OCI-LY1 (cell line): Measurements from ENCODE around the gene NLN.

Source experiments
- H2AFZ ChIP-seq: fragments of 200-600 bp; sonication (generic), shearing (Covaris generic); 2 replicates; pipeline ENCODE4 v1.6.0; 2014; ENCODE audit warnings: antibody characterized with exemption, mild to moderate bottlenecking, low read length
- H3F3A ChIP-seq: fragments of 200-600 bp; sonication (generic), shearing (Covaris generic); 2 replicates; pipeline ENCODE4 v1.6.0; 2014; ENCODE audit warnings: mild to moderate bottlenecking, antibody characterized with exemption, low read length, moderate library complexity; ENCODE audit not compliant: insufficient read depth
- H3K27ac ChIP-seq: fragments of 200-600 bp; sonication (generic); 2 replicates; pipeline ENCODE4 v1.5.1; 2014; ENCODE audit warnings: low read length, mixed run types, mild to moderate bottlenecking, low read depth; ENCODE audit not compliant: poor library complexity, severe bottlenecking
- H3K27me3 ChIP-seq: fragments of 200-600 bp; sonication (generic); 2 replicates; pipeline ENCODE4 v1.6.0; 2014; ENCODE audit warnings: antibody characterized with exemption, mild to moderate bottlenecking, low read length, moderate library complexity; ENCODE audit not compliant: insufficient read depth
- H3K36me3 ChIP-seq: fragments of 200-600 bp; sonication (generic); 2 replicates; pipeline ENCODE4 v1.6.1; 2014; ENCODE audit warnings: mild to moderate bottlenecking, antibody characterized with exemption, low read length, moderate library complexity, mixed read lengths; ENCODE audit not compliant: insufficient read depth
- H3K4me1 ChIP-seq: fragments of 200-600 bp; sonication (generic); 2 replicates; pipeline ENCODE4 v1.5.1; 2014; ENCODE audit warnings: mild to moderate bottlenecking, low read length, moderate library complexity; ENCODE audit not compliant: insufficient read depth, severe bottlenecking
- H3K4me2 ChIP-seq: fragments of 200-600 bp; sonication (generic), shearing (Covaris generic); 2 replicates; pipeline ENCODE4 v1.6.1; 2014; ENCODE audit warnings: low read length
- H3K4me3 ChIP-seq: fragments of 200-600 bp; sonication (generic); 2 replicates; pipeline ENCODE4 v1.5.1; 2014; ENCODE audit warnings: low read length, low read depth, mild to moderate bottlenecking, mixed read lengths; ENCODE audit not compliant: poor library complexity, severe bottlenecking
- H3K79me2 ChIP-seq: fragments of 200-600 bp; shearing (Covaris generic); 2 replicates; pipeline ENCODE4 v1.6.1; 2016; ENCODE audit warnings: mixed run types, low read length, mixed read lengths; ENCODE audit not compliant: insufficient read depth
- H3K9ac ChIP-seq: fragments of 200-600 bp; sonication (generic), shearing (Covaris generic); 2 replicates; pipeline ENCODE4 v1.6.1; 2014; ENCODE audit warnings: mild to moderate bottlenecking, low read length, mixed read lengths
- H3K9me2 ChIP-seq: fragments of 200-600 bp; sonication (generic), shearing (Covaris generic); 2 replicates; pipeline ENCODE4 v1.6.1; 2014; ENCODE audit warnings: low read depth, mild to moderate bottlenecking, low read length, mixed read lengths
- H3K9me3 ChIP-seq: fragments of 200-600 bp; shearing (Covaris generic); 2 replicates; pipeline ENCODE4 v1.6.1; 2014; ENCODE audit warnings: low read length, mixed read lengths
- H4K20me1 ChIP-seq: fragments of 200-600 bp; sonication (generic), shearing (Covaris generic); 2 replicates; pipeline ENCODE4 v1.6.0; 2016; ENCODE audit warnings: mild to moderate bottlenecking, low read length; ENCODE audit not compliant: insufficient read depth
- EZH2 ChIP-seq: fragments of 200-600 bp; sonication (generic), shearing (Covaris generic); IDR thresholded peaks from 2 replicates; pipeline ENCODE4 v1.8.0; 2017; ENCODE audit warnings: borderline replicate concordance, mixed run types, mild to moderate bottlenecking, antibody characterized with exemption, low read length, moderate library complexity, mixed read lengths
- TF ChIP-seq, protein P1 (sequence below): fragments of 200-600 bp; sonication (generic), shearing (Covaris generic); IDR thresholded peaks from 2 replicates; pipeline ENCODE4 v1.5.1; 2017; ENCODE audit warnings: mild to moderate bottlenecking, antibody characterized with exemption, low read length, moderate library complexity, mixed read lengths

Gene NLN

DNA sequence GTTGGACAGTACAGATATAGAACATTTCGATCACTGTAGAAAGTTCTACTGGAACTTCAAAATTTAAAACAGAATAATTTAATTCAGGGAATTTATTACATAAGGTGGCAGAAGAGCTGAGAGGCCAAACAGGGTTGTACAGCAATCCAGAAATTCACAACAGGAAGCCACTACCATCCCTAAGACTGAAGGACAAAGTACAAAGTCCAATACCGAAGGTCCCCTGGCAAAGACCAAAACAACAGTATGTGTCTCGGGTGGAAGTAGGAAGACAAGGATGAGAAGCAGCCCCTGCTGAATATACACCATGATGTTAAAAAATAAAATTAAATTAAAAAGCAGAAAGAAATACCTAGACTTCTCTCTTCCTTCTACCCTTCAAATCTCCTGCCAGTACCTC lies 20.0 kb upstream of the NLN start:
- Histone ChIP-seq H3K36me3 (peaks cover 25% of the 10 kb centered on the region), H3K27ac (no peak overlapping the region), H3K4me1 (no peaks in the 10 kb centered on the region), H4K20me1 (no peaks in the 10 kb centered on the region), H3K9me2 (no peaks in the 10 kb centered on the region), H3K79me2 (no peaks in the 10 kb centered on the region), H3K4me3 (no peak overlapping the region), H3K27me3 (no peaks in the 10 kb centered on the region), H3K9ac (no peak overlapping the region), H3F3A (no peaks in the 10 kb centered on the region), H3K4me2 (no peak overlapping the region), H3K9me3 (no peaks in the 10 kb centered on the region), H2AFZ (no peak overlapping the region)
- no peak for TF ChIP-seq EZH2
- TF ChIP-seq, protein P1, sequence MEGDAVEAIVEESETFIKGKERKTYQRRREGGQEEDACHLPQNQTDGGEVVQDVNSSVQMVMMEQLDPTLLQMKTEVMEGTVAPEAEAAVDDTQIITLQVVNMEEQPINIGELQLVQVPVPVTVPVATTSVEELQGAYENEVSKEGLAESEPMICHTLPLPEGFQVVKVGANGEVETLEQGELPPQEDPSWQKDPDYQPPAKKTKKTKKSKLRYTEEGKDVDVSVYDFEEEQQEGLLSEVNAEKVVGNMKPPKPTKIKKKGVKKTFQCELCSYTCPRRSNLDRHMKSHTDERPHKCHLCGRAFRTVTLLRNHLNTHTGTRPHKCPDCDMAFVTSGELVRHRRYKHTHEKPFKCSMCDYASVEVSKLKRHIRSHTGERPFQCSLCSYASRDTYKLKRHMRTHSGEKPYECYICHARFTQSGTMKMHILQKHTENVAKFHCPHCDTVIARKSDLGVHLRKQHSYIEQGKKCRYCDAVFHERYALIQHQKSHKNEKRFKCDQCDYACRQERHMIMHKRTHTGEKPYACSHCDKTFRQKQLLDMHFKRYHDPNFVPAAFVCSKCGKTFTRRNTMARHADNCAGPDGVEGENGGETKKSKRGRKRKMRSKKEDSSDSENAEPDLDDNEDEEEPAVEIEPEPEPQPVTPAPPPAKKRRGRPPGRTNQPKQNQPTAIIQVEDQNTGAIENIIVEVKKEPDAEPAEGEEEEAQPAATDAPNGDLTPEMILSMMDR = no peak

DNA sequence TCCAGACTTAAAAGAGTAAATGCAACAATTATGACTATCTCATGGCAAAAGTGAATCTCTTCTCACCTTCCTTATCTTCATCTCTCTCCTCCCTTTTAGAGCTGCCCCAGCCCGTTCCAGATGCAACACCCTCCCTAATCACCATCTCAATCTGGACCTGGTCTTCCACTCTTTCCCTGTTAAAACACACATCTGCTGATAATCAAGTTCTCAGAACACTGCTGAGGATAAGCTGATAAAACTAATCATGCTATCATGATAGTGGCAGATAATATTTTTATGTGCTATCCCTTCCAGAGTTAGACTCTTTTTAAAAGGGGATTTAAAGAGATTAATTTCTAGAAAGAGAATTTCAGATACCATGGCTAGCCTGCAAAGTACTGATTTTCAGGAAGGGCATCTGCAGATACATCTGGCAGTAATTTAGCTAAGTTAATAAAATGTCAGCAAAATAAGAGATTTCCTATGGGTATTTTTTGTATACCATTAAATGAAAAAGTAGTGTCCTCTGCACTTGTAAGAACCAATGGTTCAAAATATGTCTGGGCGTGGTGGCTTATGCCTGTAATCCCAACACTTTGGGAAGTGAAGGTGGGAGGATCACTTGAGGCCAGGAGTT lies 17.3 kb upstream of the NLN start:
- Histone ChIP-seq H3K4me1 (no peaks in the 10 kb centered on the region), H3F3A (no peaks in the 10 kb centered on the region), H3K9me3 (no peaks in the 10 kb centered on the region), H3K9me2 (no peaks in the 10 kb centered on the region), H4K20me1 (no peaks in the 10 kb centered on the region), H3K4me3 (no peak overlapping the region), H3K36me3 (peaks cover 14% of the 10 kb centered on the region), H2AFZ (no peak overlapping the region), H3K9ac (no peak overlapping the region), H3K4me2 (no peak overlapping the region), H3K27ac (no peak overlapping the region), H3K79me2 (no peaks in the 10 kb centered on the region), H3K27me3 (no peaks in the 10 kb centered on the region)
- TF ChIP-seq, protein P1 = no peak
- no peak for TF ChIP-seq EZH2

DNA sequence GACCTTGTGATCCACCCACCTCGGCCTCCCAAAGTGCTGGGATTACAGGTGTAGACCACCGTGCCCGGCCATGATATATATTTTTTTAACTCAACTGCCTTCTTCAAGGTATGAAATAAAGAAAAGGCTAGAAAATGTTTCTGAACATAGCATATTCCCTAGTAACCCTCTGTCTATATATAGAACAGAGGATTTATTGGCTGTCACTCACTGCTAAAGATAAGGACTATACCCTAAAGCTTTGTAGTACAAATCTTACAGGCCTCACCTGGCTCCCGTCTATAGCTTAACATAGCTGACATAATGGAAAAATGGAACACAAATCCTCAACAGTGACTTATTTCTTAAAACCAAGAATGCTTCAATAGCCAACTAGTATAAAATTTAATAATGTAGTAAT lies 14.3 kb upstream of the NLN start:
- H3K9ac ChIP-seq = no peak overlapping the region

More for the DNA sequence above, 14.3 kb upstream of the NLN start:
- H3K9me2 ChIP-seq = no peaks in the 10 kb centered on the region
- TF ChIP-seq EZH2 = no peak
- TF ChIP-seq, protein P1 = no peak
- no peaks in the 10 kb centered on the region for H3K4me1 ChIP-seq
- H2AFZ ChIP-seq = no peak overlapping the region
- no peaks in the 10 kb centered on the region for H4K20me1 ChIP-seq
- H3K4me3 ChIP-seq = no peak overlapping the region
- no peak overlapping the region for H3K27ac ChIP-seq
- H3K4me2 ChIP-seq = no peak overlapping the region
- no peaks in the 10 kb centered on the region for H3K9me3 ChIP-seq
- no peaks in the 10 kb centered on the region for H3K79me2 ChIP-seq
- no peaks in the 10 kb centered on the region for H3F3A ChIP-seq
- no peaks in the 10 kb centered on the region for H3K27me3 ChIP-seq
- H3K36me3 ChIP-seq = peaks cover 24% of the 10 kb centered on the region; the same call in 1 of the 2 replicates
